Measurements from ENCODE around the gene LIN37.

Gene LIN37

DNA sequence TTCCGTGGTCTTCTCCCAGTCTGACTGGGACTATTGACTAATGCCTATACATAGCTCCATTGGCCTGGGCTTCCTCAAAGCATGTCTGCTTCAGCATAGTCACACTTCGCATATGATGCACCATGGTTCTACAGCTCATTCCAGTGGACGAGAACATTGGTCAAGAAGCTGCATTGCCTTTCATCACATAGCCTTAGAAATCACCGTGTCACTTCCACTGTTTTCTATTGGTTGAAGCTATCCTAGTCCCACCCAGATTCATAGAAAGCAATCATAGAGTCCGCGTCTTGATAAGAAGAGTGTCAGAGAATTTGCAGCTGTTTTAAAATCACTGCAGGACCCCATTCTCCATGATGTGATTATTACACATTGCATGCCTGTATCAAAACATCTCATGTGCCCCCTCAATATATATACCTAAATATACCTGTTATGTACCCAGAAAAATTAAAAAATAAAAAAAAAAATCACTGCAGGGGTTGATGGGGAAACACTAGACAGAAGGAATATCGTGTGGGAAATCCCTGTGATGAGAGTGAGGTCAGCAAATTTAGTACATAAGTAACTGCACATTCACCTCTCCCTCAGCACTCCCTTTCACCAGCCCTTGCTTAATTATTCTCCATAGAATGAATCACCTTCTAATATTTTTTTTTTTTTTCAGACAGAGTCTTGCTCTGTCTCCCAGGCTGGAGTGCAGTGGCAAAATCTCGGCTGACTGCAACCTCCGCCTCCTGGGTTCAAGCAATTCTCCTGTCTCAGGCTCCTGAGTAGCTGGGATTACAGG, 24.8 kb downstream of the LIN37 start:
- Histone ChIP-seq H3K4me2 (ENCODE audit: low read length) (no peak overlapping the region), H3K27ac (ENCODE audit: low read depth, low read length, poor library complexity, severe bottlenecking) (no peak overlapping the region), H4K20me1 (ENCODE audit: insufficient read depth, low read length) (no peaks in the 10 kb centered on the region), H3K4me3 (ENCODE audit: low read depth, low read length, poor library complexity, severe bottlenecking) (no peak overlapping the region), H3K9me2 (ENCODE audit: low read depth, low read length) (no peaks in the 10 kb centered on the region), H3K79me2 (ENCODE audit: insufficient read depth, low read length) (no peaks in the 10 kb centered on the region), H3K9me3 (ENCODE audit: low read length) (no peaks in the 10 kb centered on the region), H2AFZ (ENCODE audit: low read length) (no peak overlapping the region), H3K36me3 (ENCODE audit: insufficient read depth, low read length) (peaks cover 7% of the 10 kb centered on the region), H3F3A (ENCODE audit: insufficient read depth, low read length) (no peaks in the 10 kb centered on the region), H3K27me3 (ENCODE audit: insufficient read depth, low read length) (no peaks in the 10 kb centered on the region), H3K9ac (ENCODE audit: low read length) (no peak overlapping the region), H3K4me1 (ENCODE audit: insufficient read depth, low read length, severe bottlenecking) (peaks cover 19% of the 10 kb centered on the region)
- no peak for TF ChIP-seq EZH2 (IDR thresholded peaks at IDR 0.05; ENCODE audit: borderline replicate concordance, low read length)
- TF ChIP-seq, protein P1, sequence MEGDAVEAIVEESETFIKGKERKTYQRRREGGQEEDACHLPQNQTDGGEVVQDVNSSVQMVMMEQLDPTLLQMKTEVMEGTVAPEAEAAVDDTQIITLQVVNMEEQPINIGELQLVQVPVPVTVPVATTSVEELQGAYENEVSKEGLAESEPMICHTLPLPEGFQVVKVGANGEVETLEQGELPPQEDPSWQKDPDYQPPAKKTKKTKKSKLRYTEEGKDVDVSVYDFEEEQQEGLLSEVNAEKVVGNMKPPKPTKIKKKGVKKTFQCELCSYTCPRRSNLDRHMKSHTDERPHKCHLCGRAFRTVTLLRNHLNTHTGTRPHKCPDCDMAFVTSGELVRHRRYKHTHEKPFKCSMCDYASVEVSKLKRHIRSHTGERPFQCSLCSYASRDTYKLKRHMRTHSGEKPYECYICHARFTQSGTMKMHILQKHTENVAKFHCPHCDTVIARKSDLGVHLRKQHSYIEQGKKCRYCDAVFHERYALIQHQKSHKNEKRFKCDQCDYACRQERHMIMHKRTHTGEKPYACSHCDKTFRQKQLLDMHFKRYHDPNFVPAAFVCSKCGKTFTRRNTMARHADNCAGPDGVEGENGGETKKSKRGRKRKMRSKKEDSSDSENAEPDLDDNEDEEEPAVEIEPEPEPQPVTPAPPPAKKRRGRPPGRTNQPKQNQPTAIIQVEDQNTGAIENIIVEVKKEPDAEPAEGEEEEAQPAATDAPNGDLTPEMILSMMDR (IDR thresholded peaks at IDR 0.05; ENCODE audit: low read length): no peak

DNA sequence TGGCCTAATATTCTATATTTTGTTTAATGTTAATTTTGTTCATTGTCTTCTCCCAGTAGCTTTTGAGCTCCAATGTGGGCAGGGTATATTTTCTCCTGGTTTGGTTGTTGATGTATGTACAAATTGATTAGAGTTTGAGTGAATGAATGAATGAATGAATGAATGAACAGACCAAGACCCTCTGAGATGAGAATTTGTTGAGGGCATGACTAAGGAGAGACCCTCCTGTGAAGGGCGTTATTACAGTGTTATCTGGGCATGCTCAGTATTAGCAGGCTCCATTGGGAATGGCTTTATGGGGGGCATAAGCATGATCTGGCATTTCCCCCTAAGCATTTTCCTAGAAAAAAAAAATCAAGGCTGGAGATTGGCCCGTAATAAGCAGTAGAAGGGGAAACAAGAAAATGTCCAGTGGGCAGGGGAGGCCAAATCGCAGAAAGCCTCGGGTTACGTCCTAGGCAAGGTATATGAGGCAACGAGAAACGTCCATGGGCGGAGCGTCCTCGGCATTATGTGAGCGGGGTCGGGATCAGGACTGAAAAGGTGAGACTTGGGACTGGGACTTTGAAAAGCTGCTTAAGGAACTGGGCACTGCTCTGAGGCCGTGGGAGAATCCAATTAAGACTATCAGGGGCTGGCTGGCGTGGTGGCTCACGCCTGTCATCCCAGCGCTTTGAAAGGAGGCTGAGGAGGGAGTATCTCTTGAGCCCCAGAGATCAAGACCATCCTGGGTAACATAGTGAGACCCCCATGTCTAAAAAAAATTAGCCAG, 26.1 kb downstream of the LIN37 start:
- Histone ChIP-seq H3K79me2 (ENCODE audit: insufficient read depth, low read length) (no peaks in the 10 kb centered on the region), H3K9me2 (ENCODE audit: low read depth, low read length) (no peaks in the 10 kb centered on the region), H3K9me3 (ENCODE audit: low read length) (no peaks in the 10 kb centered on the region), H3K36me3 (ENCODE audit: insufficient read depth, low read length) (peaks cover 3% of the 10 kb centered on the region; the same call in 1 of the 2 replicates), H3K9ac (ENCODE audit: low read length) (peak overlapping the region; percentile 7; the same call in 1 of the 2 replicates), H2AFZ (ENCODE audit: low read length) (no peak overlapping the region), H3K4me2 (ENCODE audit: low read length) (peak overlapping the region; percentile 80), H3K4me3 (ENCODE audit: low read depth, low read length, poor library complexity, severe bottlenecking) (peak overlapping the region; percentile 80), H3K27ac (ENCODE audit: low read depth, low read length, poor library complexity, severe bottlenecking) (no peak overlapping the region), H3K4me1 (ENCODE audit: insufficient read depth, low read length, severe bottlenecking) (peaks cover 19% of the 10 kb centered on the region), H4K20me1 (ENCODE audit: insufficient read depth, low read length) (no peaks in the 10 kb centered on the region), H3K27me3 (ENCODE audit: insufficient read depth, low read length) (no peaks in the 10 kb centered on the region), H3F3A (ENCODE audit: insufficient read depth, low read length) (no peaks in the 10 kb centered on the region)
- no peak for TF ChIP-seq EZH2 (IDR thresholded peaks at IDR 0.05; ENCODE audit: borderline replicate concordance, low read length)
- TF ChIP-seq, protein P1 (IDR thresholded peaks at IDR 0.05; ENCODE audit: low read length): no peak

DNA sequence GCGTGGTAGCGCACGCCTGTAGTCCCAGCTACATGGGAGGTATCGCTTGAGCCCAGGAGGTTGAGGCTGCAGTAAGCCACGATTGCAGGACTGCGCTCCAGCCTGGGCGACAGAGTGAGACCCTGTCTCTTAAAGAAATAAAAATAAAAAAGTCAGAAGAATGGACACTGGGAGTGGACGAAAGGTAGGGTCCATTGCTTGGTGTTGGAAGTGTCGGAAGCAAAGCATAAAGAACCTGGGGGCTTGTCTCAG, 26.6 kb downstream of the LIN37 start:
- no peaks in the 10 kb centered on the region for H3K9me3 ChIP-seq (ENCODE audit: low read length)
- H3K79me2 ChIP-seq (ENCODE audit: insufficient read depth, low read length): no peaks in the 10 kb centered on the region
- H3K27ac ChIP-seq (ENCODE audit: low read depth, low read length, poor library complexity, severe bottlenecking): no peak overlapping the region
- H3K4me3 ChIP-seq (ENCODE audit: low read depth, low read length, poor library complexity, severe bottlenecking): peak overlapping the region; percentile 80
- no peaks in the 10 kb centered on the region for H3F3A ChIP-seq (ENCODE audit: insufficient read depth, low read length)
- peak overlapping the region; percentile 80 for H3K4me2 ChIP-seq (ENCODE audit: low read length)
- H2AFZ ChIP-seq (ENCODE audit: low read length): no peak overlapping the region
- peaks cover 3% of the 10 kb centered on the region; the same call in 1 of the 2 replicates for H3K36me3 ChIP-seq (ENCODE audit: insufficient read depth, low read length)
- H3K9ac ChIP-seq (ENCODE audit: low read length): peak overlapping the region; percentile 7; the same call in 1 of the 2 replicates
- H4K20me1 ChIP-seq (ENCODE audit: insufficient read depth, low read length): no peaks in the 10 kb centered on the region
- TF ChIP-seq, protein P1 (IDR thresholded peaks at IDR 0.05; ENCODE audit: low read length): no peak
- no peak for TF ChIP-seq EZH2 (IDR thresholded peaks at IDR 0.05; ENCODE audit: borderline replicate concordance, low read length)
- no peaks in the 10 kb centered on the region for H3K27me3 ChIP-seq (ENCODE audit: insufficient read depth, low read length)
- H3K4me1 ChIP-seq (ENCODE audit: insufficient read depth, low read length, severe bottlenecking): peaks cover 19% of the 10 kb centered on the region
- H3K9me2 ChIP-seq (ENCODE audit: low read depth, low read length): no peaks in the 10 kb centered on the region
